Measurements from ENCODE around the gene SCNM1. TPM values are rescaled to one million over a fixed set of nuclear protein-coding genes. Genes with fewer than 3 reads are reported as not detected.

SCNM1 gene
- total RNA-seq, 1 donor = 23.7 TPM

- no peak for TF ChIP-seq CTCF (IDR thresholded peaks at IDR 0.05; ENCODE audit: insufficient read depth, low read depth, low read length)
- H3K4me3 ChIP-seq (ENCODE audit: low read depth, low read length) = no peak overlapping the region
- no peak for DNase-seq (ENCODE audit: low read depth)
These were observed 32.7 kb upstream of the SCNM1 start for GRCh38 chr1:151133018-151133806.

- H3K4me3 ChIP-seq (ENCODE audit: low read depth, low read length) = no peak overlapping the region
- no peak for TF ChIP-seq CTCF (IDR thresholded peaks at IDR 0.05; ENCODE audit: insufficient read depth, low read depth, low read length)
- DNase-seq (ENCODE audit: low read depth) = no peak
These were observed 31.5 kb upstream of the SCNM1 start for GRCh38 chr1:151134396-151134795.

GRCh38 chr1:151134991-151135390 lies 31.0 kb upstream of the SCNM1 start:
- TF ChIP-seq CTCF (IDR thresholded peaks at IDR 0.05; ENCODE audit: insufficient read depth, low read depth, low read length) = no peak
- no peak overlapping the region for H3K4me3 ChIP-seq (ENCODE audit: low read depth, low read length)
- DNase-seq (ENCODE audit: low read depth) = no peak

- no peak for DNase-seq (ENCODE audit: low read depth)
- TF ChIP-seq CTCF (IDR thresholded peaks at IDR 0.05; ENCODE audit: insufficient read depth, low read depth, low read length) = no peak
- no peak overlapping the region for H3K4me3 ChIP-seq (ENCODE audit: low read depth, low read length)
These were observed 30.2 kb upstream of the SCNM1 start for GRCh38 chr1:151135433-151136385.

- DNase-seq (ENCODE audit: low read depth) = no peak
- no peak for TF ChIP-seq CTCF (IDR thresholded peaks at IDR 0.05; ENCODE audit: insufficient read depth, low read depth, low read length)
- H3K4me3 ChIP-seq (ENCODE audit: low read depth, low read length) = no peak overlapping the region
These were observed 28.2 kb upstream of the SCNM1 start for GRCh38 chr1:151137789-151138188.

GRCh38 chr1:151142411-151143056 lies 23.4 kb upstream of the SCNM1 start:
- H3K4me3 ChIP-seq (ENCODE audit: low read depth, low read length) = no peak overlapping the region
- TF ChIP-seq CTCF (IDR thresholded peaks at IDR 0.05; ENCODE audit: insufficient read depth, low read depth, low read length) = no peak
- DNase-seq (ENCODE audit: low read depth) = no peak
